ENCODE data around the gene MTSS2. TPM values are rescaled to one million over a fixed set of nuclear protein-coding genes. Genes with fewer than 3 reads are reported as not detected.

The MTSS2 gene
- polyA plus RNA-seq, 1 of the 3 experiments (the other 2 are of a cell fraction): 54.1 TPM

GRCh38 chr16:70696355-70696754 is 10.5 kb upstream of the MTSS2 start:
- POLR2A ChIA-PET: interaction anchor here (1.1 kb wide), 1 partner anchor 9 kb away, joined by 4 read pairs; no protein-coding TSS in a partner anchor
- no peak overlapping the region for H2AFZ ChIP-seq (ENCODE audit: low read depth)
- CTCF ChIA-PET: interaction anchor here (1.5 to 3.8 kb wide), 4 partner anchors 8 to 75 kb away, joined by 4 to 21 read pairs (median 6); no protein-coding TSS in a partner anchor

GRCh38 chr16:70695331-70696070 is 9.6 kb upstream of the MTSS2 start:
- TF ChIP-seq RAD21 (IDR thresholded peaks at IDR 0.05; ENCODE audit: low read length) (peak; percentile 24), MAX (IDR thresholded peaks at IDR 0.05; ENCODE audit: low read depth) (no peak), GATA2 (CRISPR knock-in tag; IDR thresholded peaks at IDR 0.05) (no peak), CHD2 (IDR thresholded peaks at IDR 0.05; ENCODE audit: low read length, partially characterized antibody) (peak; percentile 47), REST (IDR thresholded peaks at IDR 0.05; ENCODE audit: low read depth, low read length) (no peak), CTCF (IDR thresholded peaks at IDR 0.05) (0 out of 2 replicates have a peak, but pooled peaks have one; percentile 11), JUND (IDR thresholded peaks at IDR 0.05) (no peak)
- Histone ChIP-seq H3K36me3 (replicated peaks in 1 of 2; ENCODE audit: control insufficient read depth in 1 of 2, insufficient read depth in 2 of 2, low read length in 1 of 2) (no peaks in the 10 kb centered on the region), H3K27ac (ENCODE audit: low read depth in 2 of 2, low read length in 1 of 2) (peak overlapping the region; percentile 33 to 89), H4K20me1 (ENCODE audit: insufficient read depth) (no peaks in the 10 kb centered on the region), H3K27me3 (ENCODE audit: insufficient read depth) (no peaks in the 10 kb centered on the region), H3K4me3 (ENCODE audit: low read depth in 2 of 2, low read length in 1 of 2) (no peak overlapping the region), H3K4me2 (peak overlapping the region; percentile 74; the same call in 1 of the 2 replicates), H2AFZ (ENCODE audit: low read depth) (no peak overlapping the region), H3K9me3 (no peaks in the 10 kb centered on the region), H3K9me2 (no peaks in the 10 kb centered on the region), H3K4me1 (ENCODE audit: control insufficient read depth in 1 of 2, insufficient read depth in 2 of 2, low read depth in 1 of 2, low read length in 1 of 2) (peaks cover 52 to 83% of the 10 kb centered on the region in 2 experiments), H3K9ac (no peak overlapping the region), H3F3A (replicated peaks; ENCODE audit: insufficient read depth) (peaks cover 12% of the 10 kb centered on the region), H3K79me2 (ENCODE audit: insufficient read depth) (no peaks in the 10 kb centered on the region)
- WGBS (ENCODE audit: low lambda C conversion rate): 67% methylated on average over 10 of the region's 14 CpGs
- ChIA-PET CTCF (interaction anchor here (1.0 to 3.8 kb wide), 5 partner anchors 7 to 76 kb away, joined by 3 to 21 read pairs (median 5); no protein-coding TSS in a partner anchor), POLR2A (interaction anchor here (0.7 to 1.1 kb wide), 2 partner anchors 8 to 145 kb away, joined by 3 to 4 read pairs; no protein-coding TSS in a partner anchor)
- peak; percentile 67 for DNase-seq

More at GRCh38 chr16:70696355-70696754, 10.5 kb upstream of the MTSS2 start:
- Histone ChIP-seq H3K27me3 (ENCODE audit: insufficient read depth) (no peaks in the 10 kb centered on the region), H3K9me3 (no peaks in the 10 kb centered on the region), H3K4me2 (no peak overlapping the region), H3K9ac (no peak overlapping the region), H3K36me3 (replicated peaks in 1 of 2; ENCODE audit: control insufficient read depth in 1 of 2, insufficient read depth in 2 of 2, low read length in 1 of 2) (no peaks in the 10 kb centered on the region), H3K4me3 (ENCODE audit: low read depth in 2 of 2, low read length in 1 of 2) (no peak overlapping the region), H4K20me1 (ENCODE audit: insufficient read depth) (no peaks in the 10 kb centered on the region), H3K9me2 (no peaks in the 10 kb centered on the region), H3K4me1 (ENCODE audit: control insufficient read depth in 1 of 2, insufficient read depth in 2 of 2, low read depth in 1 of 2, low read length in 1 of 2) (peaks cover 43 to 83% of the 10 kb centered on the region in 2 experiments), H3F3A (replicated peaks; ENCODE audit: insufficient read depth) (peaks cover 12% of the 10 kb centered on the region), H3K79me2 (ENCODE audit: insufficient read depth) (no peaks in the 10 kb centered on the region), H3K27ac (ENCODE audit: low read depth in 2 of 2, low read length in 1 of 2) (peak overlapping the region; percentile 33 to 89; a peak in 3 of 4 replicates)
- 98% methylated on average over 4 of the region's 8 CpGs for WGBS (ENCODE audit: low lambda C conversion rate)
- TF ChIP-seq USF1 (IDR thresholded peaks at IDR 0.05; ENCODE audit: borderline replicate concordance, low read depth): no peak
- no peak for TF ChIP-seq RFX5 (IDR thresholded peaks at IDR 0.05; ENCODE audit: low read length)
- no peak for TF ChIP-seq RXRA (IDR thresholded peaks at IDR 0.05; ENCODE audit: borderline replicate concordance, low read depth)
- TF ChIP-seq TCF12 (IDR thresholded peaks at IDR 0.05): no peak
- no peak for TF ChIP-seq NFIC (IDR thresholded peaks at IDR 0.05; ENCODE audit: borderline replicate concordance)
- TF ChIP-seq TAF1 (IDR thresholded peaks at IDR 0.05; ENCODE audit: borderline replicate concordance, low read depth, low read length): no peak
- no peak for TF ChIP-seq FOXM1 (IDR thresholded peaks at IDR 0.05; ENCODE audit: low read depth)
- TF ChIP-seq EZH2phosphoT487 (IDR thresholded peaks at IDR 0.05; ENCODE audit: borderline replicate concordance, low read depth): no peak
- no peak for DNase-seq
